ENCODE measurements around the gene CCL28. TPM values are rescaled to one million over a fixed set of nuclear protein-coding genes. Genes with fewer than 3 reads are reported as not detected.

CCL28 gene
- not detected for polyA plus RNA-seq (2012; ENCODE audit: insufficient read length, low read depth)

GRCh38 chr5:43412156-43412555 is at the start of gene CCL28:
Gene CCL28 (minus strand): TSS chr5:43412391. CDS start chr5:43412316, 75 bp downstream.
- TF ChIP-seq, protein P1, sequence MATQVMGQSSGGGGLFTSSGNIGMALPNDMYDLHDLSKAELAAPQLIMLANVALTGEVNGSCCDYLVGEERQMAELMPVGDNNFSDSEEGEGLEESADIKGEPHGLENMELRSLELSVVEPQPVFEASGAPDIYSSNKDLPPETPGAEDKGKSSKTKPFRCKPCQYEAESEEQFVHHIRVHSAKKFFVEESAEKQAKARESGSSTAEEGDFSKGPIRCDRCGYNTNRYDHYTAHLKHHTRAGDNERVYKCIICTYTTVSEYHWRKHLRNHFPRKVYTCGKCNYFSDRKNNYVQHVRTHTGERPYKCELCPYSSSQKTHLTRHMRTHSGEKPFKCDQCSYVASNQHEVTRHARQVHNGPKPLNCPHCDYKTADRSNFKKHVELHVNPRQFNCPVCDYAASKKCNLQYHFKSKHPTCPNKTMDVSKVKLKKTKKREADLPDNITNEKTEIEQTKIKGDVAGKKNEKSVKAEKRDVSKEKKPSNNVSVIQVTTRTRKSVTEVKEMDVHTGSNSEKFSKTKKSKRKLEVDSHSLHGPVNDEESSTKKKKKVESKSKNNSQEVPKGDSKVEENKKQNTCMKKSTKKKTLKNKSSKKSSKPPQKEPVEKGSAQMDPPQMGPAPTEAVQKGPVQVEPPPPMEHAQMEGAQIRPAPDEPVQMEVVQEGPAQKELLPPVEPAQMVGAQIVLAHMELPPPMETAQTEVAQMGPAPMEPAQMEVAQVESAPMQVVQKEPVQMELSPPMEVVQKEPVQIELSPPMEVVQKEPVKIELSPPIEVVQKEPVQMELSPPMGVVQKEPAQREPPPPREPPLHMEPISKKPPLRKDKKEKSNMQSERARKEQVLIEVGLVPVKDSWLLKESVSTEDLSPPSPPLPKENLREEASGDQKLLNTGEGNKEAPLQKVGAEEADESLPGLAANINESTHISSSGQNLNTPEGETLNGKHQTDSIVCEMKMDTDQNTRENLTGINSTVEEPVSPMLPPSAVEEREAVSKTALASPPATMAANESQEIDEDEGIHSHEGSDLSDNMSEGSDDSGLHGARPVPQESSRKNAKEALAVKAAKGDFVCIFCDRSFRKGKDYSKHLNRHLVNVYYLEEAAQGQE (IDR thresholded peaks at IDR 0.05; ENCODE audit: insufficient read depth in 1 of 2, low read depth in 2 of 2, low read length in 2 of 2), result no peak
- TF ChIP-seq POLR2AphosphoS5 (IDR thresholded peaks at IDR 0.05; ENCODE audit: low read depth, low read length) (no peak), TAF1 (IDR thresholded peaks at IDR 0.05; ENCODE audit: borderline replicate concordance, insufficient read depth, low read length) (no peak), FOXP2 (optimal IDR thresholded peaks at IDR 0.05; ENCODE audit: borderline replicate concordance, extremely low read depth, extremely low read length, insufficient read depth) (no peak), SIN3A (IDR thresholded peaks at IDR 0.05; ENCODE audit: borderline replicate concordance, insufficient read depth, low read length) (no peak)

DNA sequence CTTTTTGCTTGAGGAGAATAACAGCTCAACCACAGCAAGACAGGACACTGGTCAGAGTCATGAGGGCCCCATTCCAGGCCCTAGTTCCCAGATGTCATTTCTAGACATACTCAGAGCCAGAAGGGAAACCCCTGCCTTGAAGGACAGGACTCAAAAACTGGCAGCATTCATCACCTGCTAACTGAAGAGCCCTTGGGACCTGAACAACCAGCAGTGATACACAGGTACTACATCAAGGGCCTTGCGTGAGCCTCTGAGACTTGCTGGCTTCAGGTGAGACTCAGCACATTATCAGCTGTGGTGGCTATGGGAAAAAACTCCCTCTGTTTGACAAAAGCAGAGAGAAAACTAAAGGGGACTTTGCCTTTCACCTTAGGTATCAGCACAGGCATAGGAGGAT is 48.9 kb upstream of the CCL28 start:
- TF ChIP-seq SIN3A (IDR thresholded peaks at IDR 0.05; ENCODE audit: borderline replicate concordance, insufficient read depth, low read length) (no peak), FOXP2 (optimal IDR thresholded peaks at IDR 0.05; ENCODE audit: borderline replicate concordance, extremely low read depth, extremely low read length, insufficient read depth) (no peak), TAF1 (IDR thresholded peaks at IDR 0.05; ENCODE audit: borderline replicate concordance, insufficient read depth, low read length) (no peak), POLR2AphosphoS5 (IDR thresholded peaks at IDR 0.05; ENCODE audit: low read depth, low read length) (no peak)
- TF ChIP-seq, protein P1 (IDR thresholded peaks at IDR 0.05; ENCODE audit: insufficient read depth in 1 of 2, low read depth in 2 of 2, low read length in 2 of 2), result no peak

GRCh38 chr5:43456556-43456955 is 44.4 kb upstream of the CCL28 start:
- TF ChIP-seq SIN3A (IDR thresholded peaks at IDR 0.05; ENCODE audit: borderline replicate concordance, insufficient read depth, low read length) (no peak), POLR2AphosphoS5 (IDR thresholded peaks at IDR 0.05; ENCODE audit: low read depth, low read length) (no peak), FOXP2 (optimal IDR thresholded peaks at IDR 0.05; ENCODE audit: borderline replicate concordance, extremely low read depth, extremely low read length, insufficient read depth) (no peak), TAF1 (IDR thresholded peaks at IDR 0.05; ENCODE audit: borderline replicate concordance, insufficient read depth, low read length) (no peak)
- TF ChIP-seq, protein P1 (IDR thresholded peaks at IDR 0.05; ENCODE audit: insufficient read depth in 1 of 2, low read depth in 2 of 2, low read length in 2 of 2), result no peak

GRCh38 chr5:43437062-43437660 is 25.0 kb upstream of the CCL28 start:
- no peak for TF ChIP-seq POLR2AphosphoS5 (IDR thresholded peaks at IDR 0.05; ENCODE audit: low read depth, low read length)
- TF ChIP-seq SIN3A (IDR thresholded peaks at IDR 0.05; ENCODE audit: borderline replicate concordance, insufficient read depth, low read length), result no peak
- TF ChIP-seq, protein P1 (IDR thresholded peaks at IDR 0.05; ENCODE audit: insufficient read depth in 1 of 2, low read depth in 2 of 2, low read length in 2 of 2), result no peak
- no peak for TF ChIP-seq TAF1 (IDR thresholded peaks at IDR 0.05; ENCODE audit: borderline replicate concordance, insufficient read depth, low read length)
- TF ChIP-seq FOXP2 (optimal IDR thresholded peaks at IDR 0.05; ENCODE audit: borderline replicate concordance, extremely low read depth, extremely low read length, insufficient read depth), result no peak
